ENCODE data around the gene FOXP1. TPM values are rescaled to one million over a fixed set of nuclear protein-coding genes. Genes with fewer than 3 reads are reported as not detected.

The FOXP1 gene
- total and polyA plus RNA-seq, 2 donors (not counting 1 experiment from before 2014, with no cell fraction given) = 91.1 to 508 TPM

GRCh38 chr3:71351403-71352149 is 232.0 kb downstream of the FOXP1 start:
- ChIA-PET POLR2A (no interaction called here), CTCF (interaction anchor here (0.6 to 1.0 kb wide), 2 partner anchors 45 to 81 kb away, joined by 3 to 7 read pairs; no protein-coding TSS in a partner anchor)
- Histone ChIP-seq H3K4me3 (ENCODE audit: control extremely low read depth in 1 of 5, extremely low read depth in 1 of 5, insufficient read depth in 1 of 5, low read depth in 2 of 5, low read length in 4 of 5) (no peak overlapping the region), H2AFZ (ENCODE audit: insufficient read depth, low read depth, low read length, poor library complexity, severe bottlenecking) (no peak overlapping the region), H3K79me2 (ENCODE audit: control insufficient read depth, insufficient read depth, low read length) (peaks cover 100% of the 10 kb centered on the region), H3K36me3 (replicated peaks in 1 of 2; ENCODE audit: control extremely low read depth in 1 of 2, control insufficient read depth in 1 of 2, extremely low read depth in 1 of 2, insufficient read depth in 2 of 2, low read length in 1 of 2) (peaks cover 9 to 13% of the 10 kb centered on the region in 2 experiments), H4K20me1 (ENCODE audit: control insufficient read depth, insufficient read depth, low read length, poor library complexity, severe bottlenecking) (no peaks in the 10 kb centered on the region), H3K4me1 (ENCODE audit: control insufficient read depth in 2 of 2, insufficient read depth in 2 of 2, low read length in 2 of 2) (peaks cover 38 to 42% of the 10 kb centered on the region in 2 donors), H3K27me3 (replicated peaks in 1 of 4; ENCODE audit: control extremely low read depth in 1 of 4, control insufficient read depth in 3 of 4, insufficient read depth in 4 of 4, low read length in 3 of 4) (no peaks in the 10 kb centered on the region), H3K27ac (ENCODE audit: low read length in 2 of 2) (peak overlapping the region in 1 of 2 donors; percentile 37), H3K4me2 (replicated peaks; ENCODE audit: low read depth, low read length, poor library complexity, severe bottlenecking) (no peak overlapping the region), H3K9me3 (ENCODE audit: control extremely low read depth in 1 of 3, control insufficient read depth in 2 of 3, insufficient read depth in 1 of 3, low read length in 2 of 3) (no peaks in the 10 kb centered on the region), H3K9ac (ENCODE audit: low read length) (no peak overlapping the region)
- DNase-seq = no peak
- Mint-ChIP-seq H3K4me3 (no peak overlapping the region), H3K9me3 (ENCODE audit: insufficient read depth) (no peaks in the 10 kb centered on the region), H3K27ac (peak overlapping the region; percentile 16), H3K27me3 (no peaks in the 10 kb centered on the region), H3K4me1 (peaks cover 68% of the 10 kb centered on the region)
- TF ChIP-seq EZH2 (IDR thresholded peaks at IDR 0.05; ENCODE audit: borderline replicate concordance, insufficient read depth, low read depth, low read length, poor library complexity, severe bottlenecking) (no peak), CTCF (IDR thresholded peaks at IDR 0.05) (no peak)
- intact Hi-C loops (cut with micrococcal nuclease) = loop anchor here (5.0 kb wide), 1 partner anchor 34 kb away; no protein-coding TSS in a partner anchor
- WGBS (ENCODE audit: insufficient coverage) = 100% methylated on average over 2 of the region's 4 CpGs
- no peak for ATAC-seq (ENCODE audit: low read depth)

- TF ChIP-seq EZH2 (IDR thresholded peaks at IDR 0.05; ENCODE audit: borderline replicate concordance, insufficient read depth, low read depth, low read length, poor library complexity, severe bottlenecking) = no peak
- no peak for TF ChIP-seq CTCF (IDR thresholded peaks at IDR 0.05)
- peak overlapping the region; percentile 76 for H3K27ac Mint-ChIP-seq
- CTCF ChIA-PET = interaction anchor here (0.6 kb wide), 1 partner anchor 81 kb away, joined by 3 read pairs; no protein-coding TSS in a partner anchor
Observed at GRCh38 chr3:71350998-71351397, 232.5 kb downstream of the FOXP1 start.

More at GRCh38 chr3:71350998-71351397, 232.5 kb downstream of the FOXP1 start:
- intact Hi-C loops (cut with micrococcal nuclease) = loop anchor here (5.0 kb wide), 1 partner anchor 34 kb away; no protein-coding TSS in a partner anchor
- H3K4me1 Mint-ChIP-seq = peaks cover 63% of the 10 kb centered on the region
- POLR2A ChIA-PET = no interaction called here
- no peak for DNase-seq
- no peaks in the 10 kb centered on the region for H4K20me1 ChIP-seq (ENCODE audit: control insufficient read depth, insufficient read depth, low read length, poor library complexity, severe bottlenecking)
- no peak overlapping the region for H2AFZ ChIP-seq (ENCODE audit: insufficient read depth, low read depth, low read length, poor library complexity, severe bottlenecking)
- H3K79me2 ChIP-seq (ENCODE audit: control insufficient read depth, insufficient read depth, low read length) = peaks cover 100% of the 10 kb centered on the region
- no peak for ATAC-seq (ENCODE audit: low read depth)
- H3K4me2 ChIP-seq (replicated peaks; ENCODE audit: low read depth, low read length, poor library complexity, severe bottlenecking) = no peak overlapping the region
- H3K36me3 ChIP-seq (replicated peaks in 1 of 2; ENCODE audit: control extremely low read depth in 1 of 2, control insufficient read depth in 1 of 2, extremely low read depth in 1 of 2, insufficient read depth in 2 of 2, low read length in 1 of 2) = peaks cover 9 to 13% of the 10 kb centered on the region in 2 experiments
- H3K9ac ChIP-seq (ENCODE audit: low read length) = no peak overlapping the region
- peak overlapping the region in 1 of 2 donors; percentile 37 for H3K27ac ChIP-seq (ENCODE audit: low read length in 2 of 2)
- no peak overlapping the region for H3K4me3 ChIP-seq (ENCODE audit: control extremely low read depth in 1 of 5, extremely low read depth in 1 of 5, insufficient read depth in 1 of 5, low read depth in 2 of 5, low read length in 4 of 5)
- 99% methylated on average over 4 of the region's 4 CpGs for WGBS (ENCODE audit: insufficient coverage)
- no peaks in the 10 kb centered on the region for H3K27me3 Mint-ChIP-seq
- no peaks in the 10 kb centered on the region for H3K27me3 ChIP-seq (replicated peaks in 1 of 4; ENCODE audit: control extremely low read depth in 1 of 4, control insufficient read depth in 3 of 4, insufficient read depth in 4 of 4, low read length in 3 of 4)
- H3K9me3 ChIP-seq (ENCODE audit: control extremely low read depth in 1 of 3, control insufficient read depth in 2 of 3, insufficient read depth in 1 of 3, low read length in 2 of 3) = no peaks in the 10 kb centered on the region
- H3K4me3 Mint-ChIP-seq = no peak overlapping the region
- peaks cover 32 to 36% of the 10 kb centered on the region in 2 donors for H3K4me1 ChIP-seq (ENCODE audit: control insufficient read depth in 2 of 2, insufficient read depth in 2 of 2, low read length in 2 of 2)
- H3K9me3 Mint-ChIP-seq (ENCODE audit: insufficient read depth) = no peaks in the 10 kb centered on the region

All from B cell (primary cell).